Upper lobe of left lung (tissue), 4 donors: ENCODE measurements around the gene PAPSS2.

ENCODE experiments used
- CTCF ChIP-seq, 6 experiments: fragments of 450-650 bp in 4 of 6; fragments of 200-600 bp in 2 of 6; sonication (generic) in 2 of 6; IDR thresholded peaks; one replicate each; pipeline ENCODE4 v1.5.1; 2016 to 2019; ENCODE audit warnings: antibody characterized with exemption in 6 of 6
- EP300 ChIP-seq, 4 donors: sonication (generic); formaldehyde crosslinking; IDR thresholded peaks; one replicate each; pipeline ENCODE4 v1.5.1; 2017; ENCODE audit warnings: antibody characterized with exemption in 4 of 4, control low read depth in 2 of 4
- POLR2A ChIP-seq, 4 donors: fragments of 450-650 bp; IDR thresholded peaks; one replicate each; pipeline ENCODE4 v1.5.1; 2016 to 2017; ENCODE audit warnings: antibody characterized with exemption in 4 of 4, mild to moderate bottlenecking in 2 of 4
- POLR2AphosphoS5 ChIP-seq, 2 donors: sonication (generic); formaldehyde crosslinking; IDR thresholded peaks; one replicate each; pipeline ENCODE4 v1.5.1; 2017; ENCODE audit warnings: antibody characterized with exemption in 2 of 2

GRCh38 chr10:87734987-87735827 is 75.5 kb downstream of the PAPSS2 start:
- TF ChIP-seq CTCF (IDR thresholded peaks at IDR 0.05) = peak; percentile 63 to 79 (median 74)
- no peak for TF ChIP-seq POLR2A (IDR thresholded peaks at IDR 0.05)
- no peak for TF ChIP-seq POLR2AphosphoS5 (IDR thresholded peaks at IDR 0.05)
- TF ChIP-seq EP300 (IDR thresholded peaks at IDR 0.05) = no peak
